Naive thymus-derived CD4-positive, alpha-beta T cell (primary cell): ENCODE results near the gene NCOA3. TPM values are rescaled to one million over a fixed set of nuclear protein-coding genes. Genes with fewer than 3 reads are reported as not detected.

ENCODE experiments used
- ATAC-seq: fragments of 150-1000 bp; cut with Tn5 transposase; 2 replicates; pipeline ENCODE4 v1.10.0; 2021; ENCODE audit warnings: mild to moderate bottlenecking, moderate library complexity
- CTCF ChIA-PET: fragments of 350-600 bp; sonication (Branson Sonifier 250); formaldehyde crosslinking; loops from one replicate; lab custom pipeline; 2021; ENCODE audit warnings: antibody characterized with exemption; lab: Charles Lee
- POLR2A ChIA-PET: fragments of 350-600 bp; sonication (Branson Sonifier 250); formaldehyde crosslinking; loops from one replicate; lab custom pipeline; 2021; ENCODE audit warnings: antibody characterized with exemption, inconsistent platforms; lab: Charles Lee
- DNase-seq, 9 donors: peaks; one replicate each; pipeline versions ENCODE4 v3.0.0 to v3.0.0-alpha.2; 2020 to 2022; ENCODE audit warnings: mixed read lengths in 1 of 9
- H3K27ac ChIP-seq: one replicate; pipeline ENCODE4 v1.7.0; 2013; ENCODE audit warnings: mild to moderate bottlenecking, low read depth, low read length, moderate library complexity
- H3K27me3 ChIP-seq, 2 donors: one replicate each; pipeline ENCODE4 v1.7.0; 2013; ENCODE audit warnings: low read length in 2 of 2, mild to moderate bottlenecking in 2 of 2, moderate library complexity in 2 of 2; ENCODE audit not compliant: control insufficient read depth in 2 of 2, insufficient read depth in 2 of 2
- H3K36me3 ChIP-seq, 3 experiments: 1 replicate in 2 of 3; 2 replicates in 1 of 3; pipeline ENCODE4 v1.7.0; 2013; ENCODE audit warnings: low read length in 3 of 3, mild to moderate bottlenecking in 3 of 3, moderate library complexity in 1 of 3; ENCODE audit not compliant: insufficient read depth in 3 of 3, control insufficient read depth in 2 of 3
- H3K4me1 ChIP-seq, 2 donors: one replicate each; pipeline ENCODE4 v1.7.0; 2013; ENCODE audit warnings: low read length in 2 of 2, mild to moderate bottlenecking in 2 of 2, moderate library complexity in 1 of 2; ENCODE audit not compliant: control insufficient read depth in 2 of 2, insufficient read depth in 2 of 2
- H3K4me3 ChIP-seq: 2 replicates; pipeline ENCODE4 v1.7.0; 2013; ENCODE audit warnings: mild to moderate bottlenecking, low read length
- H3K9me3 ChIP-seq, 3 experiments: 1 replicate in 2 of 3; 2 replicates in 1 of 3; pipeline ENCODE4 v1.7.0; 2013; ENCODE audit warnings: low read length in 3 of 3; ENCODE audit not compliant: control insufficient read depth in 2 of 3
- H3K27ac Mint-ChIP-seq, 9 donors: one replicate each; pipeline ENCODE4 v1.8.0; 2020 to 2022; ENCODE audit warnings: mixed read lengths in 9 of 9, mild to moderate bottlenecking in 8 of 9, moderate library complexity in 5 of 9, inconsistent platforms in 2 of 9
- H3K27me3 Mint-ChIP-seq, 5 donors: one replicate each; pipeline ENCODE4 v1.8.0; 2021 to 2022; ENCODE audit warnings: mixed read lengths in 5 of 5, mild to moderate bottlenecking in 1 of 5
- H3K36me3 Mint-ChIP-seq, 5 donors: one replicate each; pipeline ENCODE4 v1.8.0; 2020 to 2022; ENCODE audit warnings: mixed read lengths in 5 of 5, mild to moderate bottlenecking in 3 of 5, inconsistent platforms in 1 of 5
- H3K4me1 Mint-ChIP-seq, 7 donors: one replicate each; pipeline ENCODE4 v1.8.0; 2020 to 2022; ENCODE audit warnings: mixed read lengths in 7 of 7, mild to moderate bottlenecking in 3 of 7, inconsistent platforms in 1 of 7
- H3K4me3 Mint-ChIP-seq, 10 donors: one replicate each; pipeline ENCODE4 v1.8.0; 2020 to 2022; ENCODE audit warnings: mild to moderate bottlenecking in 10 of 10, mixed read lengths in 10 of 10, moderate library complexity in 6 of 10, inconsistent platforms in 2 of 10
- H3K9me3 Mint-ChIP-seq, 11 donors: one replicate each; pipeline ENCODE4 v1.8.0; 2020 to 2022; ENCODE audit warnings: mixed read lengths in 11 of 11, mild to moderate bottlenecking in 4 of 11, inconsistent platforms in 1 of 11, moderate library complexity in 1 of 11
- intact Hi-C, 2 donors: fragments of 100-400 bp; cut with micrococcal nuclease; formaldehyde crosslinking; loops; one replicate each; pipeline ENCODE4 v1.15.1; 2023
- polyA plus RNA-seq, 2 donors: library from polyadenylated mRNA; unstranded; fragments of 300-500 nt; fragmentation: Illumina TruSeq; gene quantifications; one replicate each; pipeline ENCODE4 v1.2.3, GENCODE V29; 2021
- total RNA-seq, 6 experiments: library from RNA in 5 of 6; stranded (reverse) in 5 of 6; gene quantifications; 1 replicate in 5 of 6; 2 replicates in 1 of 6; pipeline ENCODE4 v1.2.3 and lab custom pipeline; 2021 to 2026

The NCOA3 gene
- total and polyA plus RNA-seq, 7 experiments from 2014 or later: 20.3 to 115 (median 85.5) TPM

GRCh38 chr20:47475419-47476044, 26.2 kb upstream of the NCOA3 start:
- DNase-seq: no peak
- H3K4me3 ChIP-seq: no peak overlapping the region
- CTCF ChIA-PET: no interaction called here
- H3K27ac ChIP-seq: no peak overlapping the region
- no peaks in the 10 kb centered on the region for H3K9me3 ChIP-seq
- H3K27ac Mint-ChIP-seq: no peak overlapping the region
- H3K36me3 ChIP-seq: no peaks in the 10 kb centered on the region
- POLR2A ChIA-PET: no interaction called here
- no peaks in the 10 kb centered on the region for H3K27me3 Mint-ChIP-seq
- no peak for ATAC-seq
- no peaks in the 10 kb centered on the region for H3K27me3 ChIP-seq
- H3K9me3 Mint-ChIP-seq: no peaks in the 10 kb centered on the region
- peaks cover 0 to 50% (median 5%) of the 10 kb centered on the region in 7 donors for H3K4me1 Mint-ChIP-seq
- no peaks in the 10 kb centered on the region for H3K4me1 ChIP-seq
- H3K4me3 Mint-ChIP-seq: no peak overlapping the region
- intact Hi-C loops: no loop called here
- peaks cover 0 to 2% (median 0%) of the 10 kb centered on the region in 5 donors for H3K36me3 Mint-ChIP-seq

- intact Hi-C loops: no loop called here
- no peaks in the 10 kb centered on the region for H3K9me3 Mint-ChIP-seq
- ATAC-seq: no peak
- ChIA-PET POLR2A (no interaction called here), CTCF (interaction anchor here (0.6 kb wide), 1 partner anchor 1077 kb away, joined by 3 read pairs; no protein-coding TSS in a partner anchor)
- no peaks in the 10 kb centered on the region for H3K36me3 ChIP-seq
- H3K4me3 Mint-ChIP-seq: no peak overlapping the region
- H3K9me3 ChIP-seq: no peaks in the 10 kb centered on the region
- no peak overlapping the region for H3K4me3 ChIP-seq
- H3K27ac ChIP-seq: no peak overlapping the region
- no peaks in the 10 kb centered on the region for H3K27me3 Mint-ChIP-seq
- peaks cover 0 to 56% (median 5%) of the 10 kb centered on the region in 7 donors for H3K4me1 Mint-ChIP-seq
- peak overlapping the region in 1 of 9 donors; percentile 13 for H3K27ac Mint-ChIP-seq
- H3K4me1 ChIP-seq: no peaks in the 10 kb centered on the region
- H3K27me3 ChIP-seq: no peaks in the 10 kb centered on the region
- peaks cover 0 to 2% (median 0%) of the 10 kb centered on the region in 5 donors for H3K36me3 Mint-ChIP-seq
- DNase-seq: no peak
Measured at GRCh38 chr20:47476452-47476851, 25.2 kb upstream of the NCOA3 start.

- peak overlapping the region in 5 of 9 donors; percentile 14 to 79 (median 57) for H3K27ac Mint-ChIP-seq
- Histone ChIP-seq H3K4me3 (no peak overlapping the region), H3K4me1 (no peaks in the 10 kb centered on the region), H3K27me3 (no peaks in the 10 kb centered on the region), H3K9me3 (no peaks in the 10 kb centered on the region), H3K27ac (no peak overlapping the region), H3K36me3 (no peaks in the 10 kb centered on the region)
- no peak for ATAC-seq
- no peak overlapping the region for H3K4me3 Mint-ChIP-seq
- peaks cover 0 to 44% (median 0%) of the 10 kb centered on the region in 7 donors for H3K4me1 Mint-ChIP-seq
- no peaks in the 10 kb centered on the region for H3K27me3 Mint-ChIP-seq
- intact Hi-C loops: no loop called here
- peaks cover 0 to 4% (median 0%) of the 10 kb centered on the region in 11 donors for H3K9me3 Mint-ChIP-seq
- ChIA-PET POLR2A (no interaction called here), CTCF (no interaction called here)
- DNase-seq: no peak
- no peaks in the 10 kb centered on the region for H3K36me3 Mint-ChIP-seq
Measured at GRCh38 chr20:47479093-47479492, 22.6 kb upstream of the NCOA3 start.

- ATAC-seq: no peak
- no peak overlapping the region for H3K27ac ChIP-seq
Measured at GRCh38 chr20:47479506-47479905, 22.2 kb upstream of the NCOA3 start.

GRCh38 chr20:47480239-47480638, 21.4 kb upstream of the NCOA3 start:
- no peaks in the 10 kb centered on the region for H3K36me3 Mint-ChIP-seq
- ATAC-seq (no peak), DNase-seq (no peak)
- ChIA-PET POLR2A (interaction anchor here (0.5 to 0.6 kb wide), 2 partner anchors 48 to 1499 kb away, joined by 3 read pairs; no protein-coding TSS in a partner anchor), CTCF (no interaction called here)
- no peak overlapping the region for H3K4me3 Mint-ChIP-seq
- peaks cover 0 to 4% (median 0%) of the 10 kb centered on the region in 11 donors for H3K9me3 Mint-ChIP-seq
- Histone ChIP-seq H3K4me3 (no peak overlapping the region), H3K27ac (no peak overlapping the region), H3K4me1 (no peaks in the 10 kb centered on the region), H3K9me3 (no peaks in the 10 kb centered on the region), H3K36me3 (no peaks in the 10 kb centered on the region), H3K27me3 (no peaks in the 10 kb centered on the region)
- H3K27ac Mint-ChIP-seq: peak overlapping the region in 3 of 9 donors; percentile 5 to 72 (median 37)
- no peaks in the 10 kb centered on the region for H3K27me3 Mint-ChIP-seq
- H3K4me1 Mint-ChIP-seq: peaks cover 0 to 50% (median 0%) of the 10 kb centered on the region in 7 donors
- intact Hi-C loops: no loop called here

More at GRCh38 chr20:47479506-47479905, 22.2 kb upstream of the NCOA3 start:
- Mint-ChIP-seq H3K4me3 (no peak overlapping the region), H3K4me1 (peaks cover 0 to 45% (median 0%) of the 10 kb centered on the region in 7 donors), H3K27ac (peak overlapping the region in 5 of 9 donors; percentile 14 to 79 (median 60)), H3K9me3 (peaks cover 0 to 4% (median 0%) of the 10 kb centered on the region in 11 donors), H3K27me3 (no peaks in the 10 kb centered on the region), H3K36me3 (no peaks in the 10 kb centered on the region)
- Histone ChIP-seq H3K27me3 (no peaks in the 10 kb centered on the region), H3K36me3 (no peaks in the 10 kb centered on the region), H3K9me3 (no peaks in the 10 kb centered on the region), H3K4me1 (no peaks in the 10 kb centered on the region), H3K4me3 (no peak overlapping the region)
- DNase-seq: no peak
- ChIA-PET POLR2A (interaction anchor here (0.5 kb wide), 1 partner anchor 47 kb away, joined by 3 read pairs; no protein-coding TSS in a partner anchor), CTCF (no interaction called here)
- intact Hi-C loops: no loop called here

GRCh38 chr20:47480705-47481104, 21.0 kb upstream of the NCOA3 start:
- ATAC-seq (no peak), DNase-seq (no peak)
- Mint-ChIP-seq H3K4me3 (no peak overlapping the region), H3K4me1 (peaks cover 0 to 51% (median 0%) of the 10 kb centered on the region in 7 donors), H3K9me3 (peaks cover 0 to 4% (median 0%) of the 10 kb centered on the region in 11 donors), H3K36me3 (no peaks in the 10 kb centered on the region), H3K27ac (peak overlapping the region in 2 of 9 donors; percentile 37 to 39), H3K27me3 (no peaks in the 10 kb centered on the region)
- Histone ChIP-seq H3K36me3 (no peaks in the 10 kb centered on the region), H3K4me3 (no peak overlapping the region), H3K9me3 (no peaks in the 10 kb centered on the region), H3K4me1 (no peaks in the 10 kb centered on the region), H3K27ac (no peak overlapping the region), H3K27me3 (no peaks in the 10 kb centered on the region)
- intact Hi-C loops: no loop called here
- CTCF ChIA-PET: no interaction called here
- POLR2A ChIA-PET: interaction anchor here (0.6 kb wide), 1 partner anchor 1499 kb away, joined by 3 read pairs; no protein-coding TSS in a partner anchor
